WI38 (cell line): ENCODE data around the gene AQP4.

ENCODE experiments used
- H3K4me3 ChIP-seq: 2 replicates; pipeline ENCODE4 v1.5.1; 2011; ENCODE audit warnings: low read depth, mild to moderate bottlenecking, control low read depth, low read length
- CTCF ChIP-seq: IDR thresholded peaks from 2 replicates; pipeline ENCODE4 v1.5.1; 2012; ENCODE audit warnings: low read depth, mild to moderate bottlenecking, control low read depth, low read length

The AQP4 gene

GRCh38 chr18:26864658-26865057, 849 bp downstream of the AQP4 start:
- TF ChIP-seq CTCF: no peak

GRCh38 chr18:26863921-26864497, 1.5 kb downstream of the AQP4 start:
- TF ChIP-seq CTCF: no peak
- no peak overlapping the region for H3K4me3 ChIP-seq

More at GRCh38 chr18:26864658-26865057, 849 bp downstream of the AQP4 start:
- no peak overlapping the region for H3K4me3 ChIP-seq

GRCh38 chr18:26863122-26863879, 2.2 kb downstream of the AQP4 start:
- TF ChIP-seq CTCF: no peak
- no peak overlapping the region for H3K4me3 ChIP-seq

- H3K4me3 ChIP-seq: no peak overlapping the region
- TF ChIP-seq CTCF: no peak
These were observed 3.4 kb downstream of the AQP4 start for GRCh38 chr18:26862084-26862483.

- TF ChIP-seq CTCF: no peak
- H3K4me3 ChIP-seq: no peak overlapping the region
These were observed 11.1 kb downstream of the AQP4 start for GRCh38 chr18:26854292-26854881.

GRCh38 chr18:26853401-26853800, 12.1 kb downstream of the AQP4 start:
- TF ChIP-seq CTCF: no peak
- H3K4me3 ChIP-seq: no peak overlapping the region

GRCh38 chr18:26843760-26844159, 21.7 kb downstream of the AQP4 start:
- no peak overlapping the region for H3K4me3 ChIP-seq
- no peak for TF ChIP-seq CTCF
